Neural crest cell (in vitro differentiated cells): ENCODE measurements around the gene SVIL. TPM values are rescaled to one million over a fixed set of nuclear protein-coding genes. Genes with fewer than 3 reads are reported as not detected.

Experiments
- DNase-seq: peaks from one replicate; pipeline ENCODE4 v3.0.0; 2021; ENCODE audit warnings: low read depth, mixed read lengths, low spot score
- H3K27ac Mint-ChIP-seq: one replicate; pipeline ENCODE4 v1.8.0; 2021; ENCODE audit warnings: mild to moderate bottlenecking, mixed read lengths; ENCODE audit not compliant: unreplicated experiment
- H3K27me3 Mint-ChIP-seq: 2 replicates; pipeline ENCODE4 v1.8.0; 2021; ENCODE audit warnings: low read depth, mild to moderate bottlenecking, mixed read lengths
- H3K36me3 Mint-ChIP-seq: 2 replicates; pipeline ENCODE4 v1.8.0; 2021; ENCODE audit warnings: low read depth, mild to moderate bottlenecking, mixed read lengths
- H3K4me1 Mint-ChIP-seq: 2 replicates; pipeline ENCODE4 v1.8.0; 2021; ENCODE audit warnings: mixed read lengths
- H3K4me3 Mint-ChIP-seq: one replicate; pipeline ENCODE4 v1.8.0; 2021; ENCODE audit warnings: mild to moderate bottlenecking, mixed read lengths
- H3K9me3 Mint-ChIP-seq: 2 replicates; pipeline ENCODE4 v1.8.0; 2021; ENCODE audit warnings: mixed read lengths
- total RNA-seq: library from RNA; stranded (reverse); gene quantifications from 2 replicates; pipeline ENCODE4 v1.2.1, GENCODE V29; 2021
- TF ChIP-seq, protein P1 (sequence below): fragments of 200-600 bp; sonication (generic); conservative IDR thresholded peaks from 2 replicates; pipeline ENCODE4 v1.5.0; 2021; ENCODE audit warnings: antibody characterized with exemption, mild to moderate bottlenecking

The SVIL gene
- total RNA-seq, 1 donor from 2014 or later, result 57.5 TPM

DNA sequence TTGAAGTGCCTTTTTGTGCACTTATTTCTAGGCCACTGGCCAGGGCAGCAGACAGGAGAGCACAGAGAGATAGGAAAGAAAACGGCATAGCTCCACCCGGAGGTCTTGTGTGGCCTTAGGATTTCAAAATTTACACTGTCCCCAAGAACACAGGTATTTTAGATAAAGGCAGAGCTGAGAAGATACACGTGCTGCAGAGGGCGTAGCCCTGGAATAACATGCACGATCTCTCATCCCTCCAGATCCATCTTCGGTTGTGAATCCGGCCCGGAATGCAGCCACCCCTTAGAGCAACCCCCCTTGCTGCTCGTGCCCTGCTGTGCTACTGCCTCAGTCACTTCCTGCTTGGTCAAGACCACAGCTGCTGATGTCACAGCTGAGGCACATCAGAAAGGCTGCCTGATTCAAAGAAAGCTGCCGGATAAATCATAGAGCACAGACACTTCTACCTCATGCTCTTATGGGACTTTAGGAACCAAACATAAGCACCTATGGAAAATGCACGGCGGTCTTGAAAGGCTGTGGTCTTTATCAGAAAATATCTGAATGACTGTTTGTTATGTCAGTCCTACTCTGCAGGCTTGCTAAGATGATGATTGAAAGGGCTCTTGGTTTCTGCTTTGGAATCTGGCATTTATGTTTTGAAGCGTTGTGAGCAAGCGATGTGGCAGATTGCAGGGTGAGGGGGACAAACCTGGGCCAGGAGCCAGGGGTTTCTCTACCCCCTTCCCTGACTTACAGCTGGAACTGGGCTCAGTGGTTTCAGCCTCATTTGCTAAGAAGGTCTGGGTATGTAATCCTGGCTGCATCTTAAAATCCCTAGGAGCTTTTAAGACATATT lies 152.0 kb downstream of the SVIL start:
- Mint-ChIP-seq H3K27ac (no peak overlapping the region), H3K9me3 (no peaks in the 10 kb centered on the region), H3K27me3 (no peaks in the 10 kb centered on the region), H3K4me3 (no peak overlapping the region), H3K4me1 (peaks cover 23% of the 10 kb centered on the region), H3K36me3 (peaks cover 14% of the 10 kb centered on the region)
- TF ChIP-seq, protein P1, sequence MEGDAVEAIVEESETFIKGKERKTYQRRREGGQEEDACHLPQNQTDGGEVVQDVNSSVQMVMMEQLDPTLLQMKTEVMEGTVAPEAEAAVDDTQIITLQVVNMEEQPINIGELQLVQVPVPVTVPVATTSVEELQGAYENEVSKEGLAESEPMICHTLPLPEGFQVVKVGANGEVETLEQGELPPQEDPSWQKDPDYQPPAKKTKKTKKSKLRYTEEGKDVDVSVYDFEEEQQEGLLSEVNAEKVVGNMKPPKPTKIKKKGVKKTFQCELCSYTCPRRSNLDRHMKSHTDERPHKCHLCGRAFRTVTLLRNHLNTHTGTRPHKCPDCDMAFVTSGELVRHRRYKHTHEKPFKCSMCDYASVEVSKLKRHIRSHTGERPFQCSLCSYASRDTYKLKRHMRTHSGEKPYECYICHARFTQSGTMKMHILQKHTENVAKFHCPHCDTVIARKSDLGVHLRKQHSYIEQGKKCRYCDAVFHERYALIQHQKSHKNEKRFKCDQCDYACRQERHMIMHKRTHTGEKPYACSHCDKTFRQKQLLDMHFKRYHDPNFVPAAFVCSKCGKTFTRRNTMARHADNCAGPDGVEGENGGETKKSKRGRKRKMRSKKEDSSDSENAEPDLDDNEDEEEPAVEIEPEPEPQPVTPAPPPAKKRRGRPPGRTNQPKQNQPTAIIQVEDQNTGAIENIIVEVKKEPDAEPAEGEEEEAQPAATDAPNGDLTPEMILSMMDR, result no peak
- no peak for DNase-seq

DNA sequence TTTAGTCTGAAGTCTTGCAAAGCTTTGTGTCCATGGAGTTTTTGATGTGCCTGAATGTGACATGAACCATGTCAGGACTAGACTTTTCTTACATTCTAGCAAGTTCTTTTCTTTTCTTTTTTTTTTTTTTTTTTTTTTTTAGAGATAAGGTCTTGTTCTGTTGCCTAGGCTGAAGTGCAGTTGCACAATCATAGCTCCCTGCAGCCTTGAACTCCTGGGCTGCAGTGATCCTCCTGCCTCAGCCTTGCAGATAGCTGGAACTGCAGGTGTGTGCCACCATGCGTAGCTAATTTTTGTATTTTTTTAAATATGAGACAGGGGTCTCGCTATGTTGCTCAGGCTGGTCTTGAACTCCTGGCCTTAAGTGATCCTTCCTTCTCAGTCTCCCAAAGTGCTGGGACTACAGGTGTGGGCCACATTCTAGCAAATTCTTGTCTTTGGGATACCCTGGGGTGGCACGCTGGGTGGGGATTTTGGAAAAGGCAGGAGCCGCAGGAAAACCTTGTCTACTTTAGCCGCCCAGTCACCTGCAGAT lies 152.8 kb downstream of the SVIL start:
- DNase-seq, result no peak
- TF ChIP-seq, protein P1, result no peak
- H3K9me3 Mint-ChIP-seq, result no peaks in the 10 kb centered on the region
- H3K4me3 Mint-ChIP-seq, result no peak overlapping the region
- peaks cover 23% of the 10 kb centered on the region for H3K4me1 Mint-ChIP-seq
- H3K27ac Mint-ChIP-seq, result no peak overlapping the region
- no peaks in the 10 kb centered on the region for H3K27me3 Mint-ChIP-seq
- peaks cover 12% of the 10 kb centered on the region for H3K36me3 Mint-ChIP-seq

DNA sequence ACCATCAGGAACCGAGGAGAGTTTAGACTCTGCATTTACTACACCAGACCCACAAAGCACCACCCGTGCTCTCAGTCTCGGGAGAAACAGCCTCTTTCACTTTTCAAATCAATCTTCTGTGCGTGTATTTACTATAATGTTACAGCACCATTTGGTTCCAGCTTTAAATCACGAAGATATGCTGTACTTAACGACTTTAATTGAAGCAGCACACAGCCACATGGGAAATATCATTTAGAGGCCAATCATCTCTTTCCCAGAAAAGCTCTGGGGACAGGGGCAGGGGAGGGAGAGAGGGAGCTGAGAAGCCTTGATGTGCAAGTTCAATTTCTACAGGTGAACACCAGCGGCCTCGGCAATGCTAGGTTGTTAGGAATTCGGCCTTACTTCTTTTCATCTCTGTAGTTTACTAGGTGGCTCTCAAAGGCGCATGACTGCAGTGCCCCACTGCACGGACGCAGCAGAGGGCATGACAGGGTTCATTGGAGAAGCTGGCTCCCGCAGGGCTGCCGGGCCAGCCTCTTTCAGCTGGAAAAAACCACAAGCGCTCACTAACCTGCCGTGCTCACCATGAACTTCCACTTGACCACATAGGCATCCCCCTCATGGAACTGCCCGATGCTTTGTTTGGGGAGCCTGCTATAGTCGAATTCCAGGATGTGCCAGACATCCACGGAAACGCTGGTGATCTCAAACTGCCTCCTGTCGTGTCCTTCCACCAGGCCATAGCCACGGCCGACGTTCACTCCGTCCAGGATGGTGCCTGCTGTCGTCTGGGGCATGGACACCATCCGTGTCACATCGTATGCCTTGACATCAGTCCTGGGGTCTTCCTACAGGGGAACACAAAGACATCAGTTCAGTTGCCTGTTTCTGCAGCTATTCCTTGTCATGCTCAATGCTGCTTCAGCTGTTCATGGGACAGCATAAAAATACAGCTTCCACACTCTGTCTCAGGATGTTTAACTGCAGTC lies 154.5 kb downstream of the SVIL start:
- TF ChIP-seq, protein P1, result no peak
- H3K36me3 Mint-ChIP-seq, result peaks cover 9% of the 10 kb centered on the region
- H3K27ac Mint-ChIP-seq, result no peak overlapping the region
- H3K4me3 Mint-ChIP-seq, result no peak overlapping the region
- H3K9me3 Mint-ChIP-seq, result no peaks in the 10 kb centered on the region
- H3K4me1 Mint-ChIP-seq, result peaks cover 22% of the 10 kb centered on the region
- no peaks in the 10 kb centered on the region for H3K27me3 Mint-ChIP-seq
- no peak for DNase-seq

DNA sequence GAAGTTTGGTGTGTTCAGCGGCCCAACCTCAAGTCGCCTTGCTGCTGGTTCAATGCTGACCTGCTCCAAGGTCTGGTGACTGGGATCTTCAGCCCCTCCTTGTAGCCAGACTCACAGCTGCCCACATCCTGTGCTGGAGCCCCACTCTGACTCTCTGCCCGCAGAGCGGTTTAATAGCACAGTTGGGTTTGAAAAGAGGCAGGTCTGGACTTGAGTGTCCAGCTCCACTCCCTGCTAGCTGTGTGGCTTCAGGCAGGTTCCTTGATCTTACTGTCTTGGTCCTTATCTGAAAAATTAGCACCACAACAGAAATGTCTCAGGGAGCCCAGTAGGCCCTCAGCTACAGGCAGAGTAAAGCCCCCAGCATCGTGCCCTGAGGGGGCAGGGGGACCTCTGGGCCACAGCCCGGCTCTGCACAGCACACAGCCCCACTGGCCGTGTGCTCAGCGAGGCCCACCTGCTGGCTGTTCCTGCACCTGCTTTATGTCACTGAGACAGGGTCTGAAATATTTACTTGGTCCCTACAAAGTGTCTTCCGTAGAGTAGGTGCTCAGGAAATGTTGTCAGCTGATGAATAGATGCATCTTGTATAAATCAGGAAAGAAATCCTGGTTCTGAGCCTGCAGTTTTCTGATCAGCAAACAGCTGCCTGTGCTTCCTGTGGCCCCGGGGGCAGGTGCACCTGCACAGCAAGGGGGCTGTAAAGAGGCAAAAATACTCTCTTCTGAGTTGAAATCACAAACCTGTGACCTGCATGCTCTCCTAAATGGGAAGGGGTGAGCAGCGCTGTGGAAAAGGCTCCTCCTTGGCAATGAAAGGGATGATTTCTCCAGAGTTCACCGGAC lies 155.5 kb downstream of the SVIL start:
- Mint-ChIP-seq H3K9me3 (no peaks in the 10 kb centered on the region), H3K27ac (no peak overlapping the region), H3K4me1 (peaks cover 16% of the 10 kb centered on the region)

More for the DNA sequence above, 155.5 kb downstream of the SVIL start:
- Mint-ChIP-seq H3K27me3 (no peaks in the 10 kb centered on the region), H3K4me3 (no peak overlapping the region), H3K36me3 (peaks cover 9% of the 10 kb centered on the region)
- DNase-seq, result no peak
- TF ChIP-seq, protein P1, result no peak
